ENCODE measurements around the gene TBCCD1. TPM values are rescaled to one million over a fixed set of nuclear protein-coding genes. Genes with fewer than 3 reads are reported as not detected.

TBCCD1 gene
- total and polyA plus RNA-seq, 2 donors (not counting 3 experiments of a cell fraction or from before 2014, with no cell fraction given) = 16.5 to 16.6 TPM

GRCh38 chr3:186580785-186581184 is 13.6 kb upstream of the TBCCD1 start:
- no peak for DNase-seq (ENCODE audit: low read depth, low spot score)

More at GRCh38 chr3:186580785-186581184, 13.6 kb upstream of the TBCCD1 start:
- no peak for FAIRE-seq
- H3K9me1 ChIP-seq (replicated peaks; ENCODE audit: control insufficient read depth, extremely low read depth, insufficient read depth, low read length) = no peaks in the 10 kb centered on the region
- intact Hi-C loops (cut with micrococcal nuclease) (no loop called here), dilution Hi-C loops (cut with MboI; ENCODE audit: extremely low pct_ligation_motif_present, low sequenced_read_pairs) (no loop called here)
- H4K20me1 ChIP-seq (replicated peaks; ENCODE audit: control insufficient read depth, extremely low read depth, insufficient read depth, low read length) = no peaks in the 10 kb centered on the region
- H3K79me2 ChIP-seq (ENCODE audit: control insufficient read depth, insufficient read depth, low read length) = no peaks in the 10 kb centered on the region
- no peak overlapping the region for H3K4me3 ChIP-seq (replicated peaks in 1 of 3; ENCODE audit: insufficient read depth in 1 of 3, low read depth in 1 of 3, low read length in 3 of 3)
- no peak overlapping the region for H2AFZ ChIP-seq (ENCODE audit: low read depth, low read length)
- no peaks in the 10 kb centered on the region for H3K27me3 ChIP-seq (ENCODE audit: control insufficient read depth in 2 of 2, insufficient read depth in 2 of 2, low read length in 2 of 2)
- BruUV-seq (replicated peaks) = no TSS peak
- no peak for TF ChIP-seq POLR2A (IDR thresholded peaks at IDR 0.05; ENCODE audit: low read depth, low read length)
- TF ChIP-seq EZH2 (IDR thresholded peaks at IDR 0.05; ENCODE audit: borderline replicate concordance, low read depth, low read length, severe bottlenecking) = no peak
- no peak for TF ChIP-seq POLR2AphosphoS5 (IDR thresholded peaks at IDR 0.05; ENCODE audit: insufficient read depth, low read depth, low read length)
- TF ChIP-seq GATA2 (IDR thresholded peaks at IDR 0.05; ENCODE audit: insufficient read depth, insufficient read length, low read depth, low read length) = no peak
- TF ChIP-seq MYC (IDR thresholded peaks at IDR 0.05; ENCODE audit: low read depth, low read length) = no peak
- TF ChIP-seq CTCF (IDR thresholded peaks at IDR 0.05; ENCODE audit: extremely low read depth in 1 of 2, insufficient read depth in 1 of 2, low read depth in 1 of 2, low read length in 2 of 2) = no peak
- TF ChIP-seq JUN (IDR thresholded peaks at IDR 0.05; ENCODE audit: borderline replicate concordance, insufficient read depth, insufficient read length, low read depth) = no peak
- no peak for TF ChIP-seq FOS (IDR thresholded peaks at IDR 0.05; ENCODE audit: borderline replicate concordance, insufficient read depth, low read length)
- TF ChIP-seq, protein P1, sequence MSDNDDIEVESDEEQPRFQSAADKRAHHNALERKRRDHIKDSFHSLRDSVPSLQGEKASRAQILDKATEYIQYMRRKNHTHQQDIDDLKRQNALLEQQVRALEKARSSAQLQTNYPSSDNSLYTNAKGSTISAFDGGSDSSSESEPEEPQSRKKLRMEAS (IDR thresholded peaks at IDR 0.05; ENCODE audit: insufficient read depth, insufficient read length) = no peak
- H3K27ac ChIP-seq (ENCODE audit: insufficient read depth, low read depth, low read length) = no peak overlapping the region
- ChIA-PET POLR2A (no interaction called here), CTCF (interaction anchor here (0.9 to 1.4 kb wide), 2 partner anchors 8 to 40 kb away, joined by 3 to 4 read pairs; no protein-coding TSS in a partner anchor)
- H3K9me3 ChIP-seq (replicated peaks; ENCODE audit: control insufficient read depth, insufficient read depth, low read length) = no peaks in the 10 kb centered on the region
- H3K4me2 ChIP-seq (ENCODE audit: insufficient read depth, low read length) = no peak overlapping the region
- no peak overlapping the region for H3K9ac ChIP-seq (replicated peaks; ENCODE audit: extremely low read depth, insufficient read depth, low read length)
- no peaks in the 10 kb centered on the region for H3K4me1 ChIP-seq (ENCODE audit: control insufficient read depth, extremely low read depth, insufficient read depth, low read length)
- H3K36me3 ChIP-seq (ENCODE audit: control insufficient read depth in 2 of 2, extremely low read depth in 1 of 2, insufficient read depth in 2 of 2, low read length in 2 of 2) = peaks cover 35 to 36% of the 10 kb centered on the region in 2 experiments
